Loucy (cell line): ENCODE results near the gene KLRK1.

ENCODE experiments used
- CTCF ChIP-seq: fragments of 200-600 bp; sonication (generic); conservative IDR thresholded peaks from 2 replicates; pipeline ENCODE4 v1.5.1; 2014; ENCODE audit warnings: mild to moderate bottlenecking, antibody characterized with exemption, low read length
- EZH2phosphoT487 ChIP-seq: fragments of 200-600 bp; IDR thresholded peaks from 2 replicates; pipeline ENCODE4 v1.6.1; 2018; ENCODE audit warnings: antibody characterized with exemption, mild to moderate bottlenecking, moderate library complexity, borderline replicate concordance

- TF ChIP-seq CTCF (no peak), EZH2phosphoT487 (no peak)
Measured at GRCh38 chr12:10358131-10358530, 31.7 kb downstream of the KLRK1 start.
